Measurements from ENCODE around the gene TMED5. TPM values are rescaled to one million over a fixed set of nuclear protein-coding genes. Genes with fewer than 3 reads are reported as not detected.

TMED5 gene
- total RNA-seq, 2 experiments from 2014 or later = 42.3 to 43.2 TPM

DNA sequence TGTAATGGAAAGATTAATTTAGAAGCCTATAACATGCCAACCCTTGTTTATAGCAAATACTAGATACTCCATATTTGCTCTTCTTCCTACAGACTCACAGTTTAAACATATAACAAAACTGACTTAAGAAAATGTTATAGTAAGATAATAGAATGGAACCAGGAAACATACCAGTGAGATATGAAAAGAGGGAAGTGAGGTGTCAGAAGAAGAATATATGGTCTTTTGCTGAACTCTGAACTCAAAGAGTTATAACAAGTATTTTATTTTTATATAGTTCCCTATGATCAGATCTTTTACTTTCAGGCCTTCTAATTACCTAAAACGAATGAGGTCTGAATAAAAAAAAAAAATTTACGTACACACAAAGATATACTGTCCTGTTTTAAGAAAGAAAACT is 20.9 kb downstream of the TMED5 start:
- no peak overlapping the region for H3K27ac ChIP-seq (ENCODE audit: low read depth in 1 of 2, low read length in 2 of 2)
- peaks cover 80% of the 10 kb centered on the region for H3K36me3 Mint-ChIP-seq (ENCODE audit: low read depth)
- no peak for ATAC-seq (ENCODE audit: poor library complexity)
- TF ChIP-seq, protein P1, sequence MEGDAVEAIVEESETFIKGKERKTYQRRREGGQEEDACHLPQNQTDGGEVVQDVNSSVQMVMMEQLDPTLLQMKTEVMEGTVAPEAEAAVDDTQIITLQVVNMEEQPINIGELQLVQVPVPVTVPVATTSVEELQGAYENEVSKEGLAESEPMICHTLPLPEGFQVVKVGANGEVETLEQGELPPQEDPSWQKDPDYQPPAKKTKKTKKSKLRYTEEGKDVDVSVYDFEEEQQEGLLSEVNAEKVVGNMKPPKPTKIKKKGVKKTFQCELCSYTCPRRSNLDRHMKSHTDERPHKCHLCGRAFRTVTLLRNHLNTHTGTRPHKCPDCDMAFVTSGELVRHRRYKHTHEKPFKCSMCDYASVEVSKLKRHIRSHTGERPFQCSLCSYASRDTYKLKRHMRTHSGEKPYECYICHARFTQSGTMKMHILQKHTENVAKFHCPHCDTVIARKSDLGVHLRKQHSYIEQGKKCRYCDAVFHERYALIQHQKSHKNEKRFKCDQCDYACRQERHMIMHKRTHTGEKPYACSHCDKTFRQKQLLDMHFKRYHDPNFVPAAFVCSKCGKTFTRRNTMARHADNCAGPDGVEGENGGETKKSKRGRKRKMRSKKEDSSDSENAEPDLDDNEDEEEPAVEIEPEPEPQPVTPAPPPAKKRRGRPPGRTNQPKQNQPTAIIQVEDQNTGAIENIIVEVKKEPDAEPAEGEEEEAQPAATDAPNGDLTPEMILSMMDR (IDR thresholded peaks at IDR 0.05) = no peak
- no peak for DNase-seq
- no peaks in the 10 kb centered on the region for H3K4me1 ChIP-seq (ENCODE audit: insufficient read depth, low read length)
- ChIA-PET POLR2A (interaction anchor here (0.6 kb wide), 2 partner anchors 21 to 23 kb away, joined by 3 read pairs; no protein-coding TSS in a partner anchor), CTCF (interaction anchor here (0.8 kb wide), 1 partner anchor 23 kb away, joined by 3 read pairs; no protein-coding TSS in a partner anchor)
- H3K4me3 Mint-ChIP-seq = no peak overlapping the region
- peaks cover 47% of the 10 kb centered on the region for H3K36me3 ChIP-seq (ENCODE audit: insufficient read depth, low read length)
- no peaks in the 10 kb centered on the region for H3K9me3 ChIP-seq (ENCODE audit: control insufficient read depth in 1 of 2, insufficient read depth in 1 of 2, low read length in 2 of 2)
- H3K4me3 ChIP-seq (ENCODE audit: low read length) = no peak overlapping the region
- H3K4me1 Mint-ChIP-seq (ENCODE audit: low read depth) = peaks cover 27% of the 10 kb centered on the region
- no peaks in the 10 kb centered on the region for H3K27me3 ChIP-seq (ENCODE audit: control insufficient read depth in 1 of 2, insufficient read depth in 2 of 2, low read length in 2 of 2)
- intact Hi-C loops (cut with DNase I, micrococcal nuclease) = no loop called here
- H3K27ac Mint-ChIP-seq = no peak overlapping the region
- H3K9me3 Mint-ChIP-seq = no peaks in the 10 kb centered on the region
- no peaks in the 10 kb centered on the region for H3K27me3 Mint-ChIP-seq

DNA sequence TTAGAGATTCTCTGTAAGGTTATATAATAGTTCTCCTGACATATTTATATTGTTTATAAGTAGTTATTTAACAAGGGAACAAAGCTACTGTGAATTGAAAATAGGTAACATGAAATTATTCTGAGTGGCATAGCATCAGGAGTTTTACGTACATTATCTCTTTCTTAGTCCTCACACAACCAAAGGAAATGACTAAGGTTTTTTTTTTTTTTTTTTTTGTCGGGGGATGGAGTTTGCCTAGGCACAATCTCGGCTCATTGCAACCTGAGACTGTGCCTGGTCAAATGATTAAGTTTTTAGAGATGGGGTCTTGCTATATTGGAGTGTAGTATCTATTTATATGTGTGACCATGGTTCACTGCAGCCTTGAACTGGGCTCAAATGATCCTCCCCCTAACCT is 24.9 kb downstream of the TMED5 start:
- H3K36me3 ChIP-seq (ENCODE audit: insufficient read depth, low read length) = peaks cover 74% of the 10 kb centered on the region
- TF ChIP-seq, protein P1 (IDR thresholded peaks at IDR 0.05) = no peak
- H3K27me3 ChIP-seq (ENCODE audit: control insufficient read depth in 1 of 2, insufficient read depth in 2 of 2, low read length in 2 of 2) = no peaks in the 10 kb centered on the region
- intact Hi-C loops (cut with DNase I, micrococcal nuclease) = no loop called here
- no peak for ATAC-seq (ENCODE audit: poor library complexity)
- Mint-ChIP-seq H3K36me3 (ENCODE audit: low read depth) (peaks cover 82% of the 10 kb centered on the region), H3K27me3 (no peaks in the 10 kb centered on the region), H3K9me3 (no peaks in the 10 kb centered on the region), H3K4me3 (no peak overlapping the region), H3K4me1 (ENCODE audit: low read depth) (peaks cover 16% of the 10 kb centered on the region), H3K27ac (peak overlapping the region; percentile 74)
- H3K9me3 ChIP-seq (ENCODE audit: control insufficient read depth in 1 of 2, insufficient read depth in 1 of 2, low read length in 2 of 2) = no peaks in the 10 kb centered on the region
- POLR2A ChIA-PET = interaction anchor here (0.6 kb wide), 1 partner anchor 26 kb away, joined by 9 read pairs; no protein-coding TSS in a partner anchor
- no peak for DNase-seq
- H3K4me1 ChIP-seq (ENCODE audit: insufficient read depth, low read length) = no peaks in the 10 kb centered on the region
- no peak overlapping the region for H3K4me3 ChIP-seq (ENCODE audit: low read length)
- H3K27ac ChIP-seq (ENCODE audit: low read depth in 1 of 2, low read length in 2 of 2) = no peak overlapping the region
- CTCF ChIA-PET = no interaction called here

DNA sequence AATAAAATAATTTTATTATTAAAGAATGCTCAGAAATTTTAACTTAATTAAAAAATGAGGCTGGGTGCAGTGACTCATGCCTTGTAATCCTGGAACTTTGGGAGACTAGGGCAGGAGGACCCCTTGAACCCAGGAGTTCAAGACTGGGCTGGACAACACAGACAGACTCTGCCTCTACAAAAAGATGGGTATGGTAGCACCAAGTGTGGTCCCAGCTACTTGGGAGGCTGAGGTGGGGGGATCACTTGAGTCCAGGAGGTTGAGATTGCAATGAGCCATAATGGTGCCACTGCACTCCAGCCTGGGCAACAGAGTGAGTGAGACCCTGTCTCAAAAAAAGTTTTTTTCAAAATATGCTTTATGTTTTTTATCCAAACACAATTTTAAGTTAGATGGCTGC is 25.3 kb downstream of the TMED5 start:
- CTCF ChIA-PET = no interaction called here

More for the DNA sequence above, 25.3 kb downstream of the TMED5 start:
- TF ChIP-seq, protein P1 (IDR thresholded peaks at IDR 0.05) = no peak
- peaks cover 82% of the 10 kb centered on the region for H3K36me3 Mint-ChIP-seq (ENCODE audit: low read depth)
- Histone ChIP-seq H3K27me3 (ENCODE audit: control insufficient read depth in 1 of 2, insufficient read depth in 2 of 2, low read length in 2 of 2) (no peaks in the 10 kb centered on the region), H3K4me3 (ENCODE audit: low read length) (no peak overlapping the region), H3K27ac (ENCODE audit: low read depth in 1 of 2, low read length in 2 of 2) (no peak overlapping the region), H3K36me3 (ENCODE audit: insufficient read depth, low read length) (peaks cover 74% of the 10 kb centered on the region), H3K4me1 (ENCODE audit: insufficient read depth, low read length) (no peaks in the 10 kb centered on the region), H3K9me3 (ENCODE audit: control insufficient read depth in 1 of 2, insufficient read depth in 1 of 2, low read length in 2 of 2) (no peaks in the 10 kb centered on the region)
- no peak for ATAC-seq (ENCODE audit: poor library complexity)
- H3K4me1 Mint-ChIP-seq (ENCODE audit: low read depth) = peaks cover 16% of the 10 kb centered on the region
- intact Hi-C loops (cut with DNase I, micrococcal nuclease) = no loop called here
- no peaks in the 10 kb centered on the region for H3K27me3 Mint-ChIP-seq
- H3K9me3 Mint-ChIP-seq = no peaks in the 10 kb centered on the region
- POLR2A ChIA-PET = interaction anchor here (0.6 kb wide), 1 partner anchor 26 kb away, joined by 9 read pairs; no protein-coding TSS in a partner anchor
- H3K4me3 Mint-ChIP-seq = no peak overlapping the region
- no peak for DNase-seq
- peak overlapping the region; percentile 74 for H3K27ac Mint-ChIP-seq

Measured in CD4-positive, alpha-beta T cell (primary cell).